Loucy (cell line): ENCODE results near the gene ZDHHC12.
"Not testable (repeated sequence)": the region's sequence is repeated elsewhere in the genome, so short reads cannot be mapped to it uniquely, and the experiment has no call there.

Source experiments
- H2AFZ ChIP-seq: fragments of 200-600 bp; sonication (generic); 2 replicates; pipeline ENCODE4 v1.6.0; 2016; ENCODE audit warnings: antibody characterized with exemption, mild to moderate bottlenecking, low read length, moderate library complexity
- H3F3A ChIP-seq: fragments of 200-600 bp; 2 replicates; pipeline ENCODE4 v1.6.0; 2016; ENCODE audit warnings: antibody characterized with exemption, low read depth, mild to moderate bottlenecking
- H3K27me3 ChIP-seq: fragments of 200-600 bp; sonication (generic); 2 replicates; pipeline ENCODE4 v1.6.1; 2014; ENCODE audit warnings: low read length, mild to moderate bottlenecking; ENCODE audit not compliant: insufficient read depth, poor library complexity, severe bottlenecking
- H3K36me3 ChIP-seq: fragments of 200-600 bp; sonication (generic); 2 replicates; pipeline ENCODE4 v1.6.1; 2016; ENCODE audit warnings: low read length; ENCODE audit not compliant: insufficient read depth
- H3K4me1 ChIP-seq: fragments of 200-600 bp; sonication (generic); 2 replicates; pipeline ENCODE4 v1.5.1; 2014; ENCODE audit warnings: low read length, mild to moderate bottlenecking; ENCODE audit not compliant: insufficient read depth, poor library complexity, severe bottlenecking
- H3K4me2 ChIP-seq: fragments of 200-600 bp; sonication (generic); 2 replicates; pipeline ENCODE4 v1.6.0; 2014; ENCODE audit warnings: antibody characterized with exemption, low read length, low read depth, mild to moderate bottlenecking; ENCODE audit not compliant: poor library complexity, severe bottlenecking
- H3K4me3 ChIP-seq: fragments of 200-600 bp; sonication (generic); 2 replicates; pipeline ENCODE4 v1.5.1; 2014; ENCODE audit warnings: low read length, mild to moderate bottlenecking, mixed read lengths; ENCODE audit not compliant: poor library complexity, severe bottlenecking
- H3K79me2 ChIP-seq: fragments of 200-600 bp; sonication (generic); 2 replicates; pipeline ENCODE4 v1.6.1; 2014; ENCODE audit warnings: low read length; ENCODE audit not compliant: insufficient read depth
- H3K9ac ChIP-seq: fragments of 200-600 bp; sonication (generic); 2 replicates; pipeline ENCODE4 v1.6.0; 2014; ENCODE audit warnings: mild to moderate bottlenecking, low read depth, low read length, moderate library complexity; ENCODE audit not compliant: poor library complexity, severe bottlenecking
- H3K9me2 ChIP-seq: fragments of 200-600 bp; sonication (generic); replicated peaks from 2 replicates; pipeline ENCODE4 v1.6.1; 2016; ENCODE audit warnings: low read depth, low read length, mixed read lengths
- H3K9me3 ChIP-seq: fragments of 200-600 bp; sonication (generic); 2 replicates; pipeline ENCODE4 v1.6.1; 2014; ENCODE audit warnings: mild to moderate bottlenecking, antibody characterized with exemption, low read length, low read depth; ENCODE audit not compliant: insufficient read depth
- H4K20me1 ChIP-seq: fragments of 200-600 bp; sonication (generic); 2 replicates; pipeline ENCODE4 v1.6.0; 2014; ENCODE audit warnings: antibody characterized with exemption, low read length, mild to moderate bottlenecking; ENCODE audit not compliant: insufficient read depth, poor library complexity, severe bottlenecking
- EZH2phosphoT487 ChIP-seq: fragments of 200-600 bp; IDR thresholded peaks from 2 replicates; pipeline ENCODE4 v1.6.1; 2018; ENCODE audit warnings: antibody characterized with exemption, mild to moderate bottlenecking, moderate library complexity, borderline replicate concordance
- TF ChIP-seq, protein P1 (sequence below): fragments of 200-600 bp; sonication (generic); conservative IDR thresholded peaks from 2 replicates; pipeline ENCODE4 v1.5.1; 2014; ENCODE audit warnings: mild to moderate bottlenecking, antibody characterized with exemption, low read length

ZDHHC12 gene

DNA sequence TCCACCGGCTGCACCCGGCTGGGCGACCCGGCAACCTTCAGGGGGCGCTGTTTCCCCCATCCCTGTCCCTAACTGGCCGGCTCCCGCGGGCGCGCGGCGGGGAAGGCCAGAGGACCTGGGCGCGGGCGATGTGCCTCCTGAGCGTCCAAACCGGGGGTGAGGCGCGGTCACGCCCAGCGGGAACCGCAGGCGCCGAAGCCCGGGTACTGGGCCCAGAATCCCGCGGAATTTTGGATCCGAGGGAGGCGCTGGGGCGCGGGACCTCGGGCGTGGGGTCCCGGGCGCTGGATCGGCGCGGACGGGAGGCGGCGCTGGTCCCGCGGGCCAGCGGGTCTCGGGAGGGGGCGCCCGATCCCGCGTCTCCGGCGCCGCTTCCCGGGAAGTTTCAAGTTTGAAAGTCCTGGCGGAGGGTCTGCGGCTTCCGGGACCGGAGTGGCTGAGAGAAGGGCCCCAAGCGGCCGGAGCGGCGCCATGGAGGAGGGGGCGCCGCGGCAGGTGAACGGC is 21.4 kb downstream of the ZDHHC12 start, which contains the start of gene PKN3:
Gene PKN3 (plus strand): TSS at position 59 of the 504 bp plus-strand sequence. CDS start 413 bp downstream, at position 472.
- Histone ChIP-seq H2AFZ (peak within 1 kb of the TSS; percentile 78), H3K4me3 (peak within 1 kb of the TSS; percentile 80), H4K20me1 (no peaks in the 10 kb centered on the region), H3K36me3 (no peaks in the 10 kb centered on the region), H3K9me3 (no peaks in the 10 kb centered on the region), H3K4me1 (no peaks in the 10 kb centered on the region), H3K9me2 (no peaks in the 10 kb centered on the region), H3F3A (no peaks in the 10 kb centered on the region), H3K4me2 (peak within 1 kb of the TSS; percentile 70), H3K27me3 (no peaks in the 10 kb centered on the region), H3K79me2 (no peaks in the 10 kb centered on the region), H3K9ac (peak within 1 kb of the TSS; percentile 77)
- TF ChIP-seq EZH2phosphoT487 = no peak
- TF ChIP-seq, protein P1, sequence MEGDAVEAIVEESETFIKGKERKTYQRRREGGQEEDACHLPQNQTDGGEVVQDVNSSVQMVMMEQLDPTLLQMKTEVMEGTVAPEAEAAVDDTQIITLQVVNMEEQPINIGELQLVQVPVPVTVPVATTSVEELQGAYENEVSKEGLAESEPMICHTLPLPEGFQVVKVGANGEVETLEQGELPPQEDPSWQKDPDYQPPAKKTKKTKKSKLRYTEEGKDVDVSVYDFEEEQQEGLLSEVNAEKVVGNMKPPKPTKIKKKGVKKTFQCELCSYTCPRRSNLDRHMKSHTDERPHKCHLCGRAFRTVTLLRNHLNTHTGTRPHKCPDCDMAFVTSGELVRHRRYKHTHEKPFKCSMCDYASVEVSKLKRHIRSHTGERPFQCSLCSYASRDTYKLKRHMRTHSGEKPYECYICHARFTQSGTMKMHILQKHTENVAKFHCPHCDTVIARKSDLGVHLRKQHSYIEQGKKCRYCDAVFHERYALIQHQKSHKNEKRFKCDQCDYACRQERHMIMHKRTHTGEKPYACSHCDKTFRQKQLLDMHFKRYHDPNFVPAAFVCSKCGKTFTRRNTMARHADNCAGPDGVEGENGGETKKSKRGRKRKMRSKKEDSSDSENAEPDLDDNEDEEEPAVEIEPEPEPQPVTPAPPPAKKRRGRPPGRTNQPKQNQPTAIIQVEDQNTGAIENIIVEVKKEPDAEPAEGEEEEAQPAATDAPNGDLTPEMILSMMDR = peak; percentile 64

DNA sequence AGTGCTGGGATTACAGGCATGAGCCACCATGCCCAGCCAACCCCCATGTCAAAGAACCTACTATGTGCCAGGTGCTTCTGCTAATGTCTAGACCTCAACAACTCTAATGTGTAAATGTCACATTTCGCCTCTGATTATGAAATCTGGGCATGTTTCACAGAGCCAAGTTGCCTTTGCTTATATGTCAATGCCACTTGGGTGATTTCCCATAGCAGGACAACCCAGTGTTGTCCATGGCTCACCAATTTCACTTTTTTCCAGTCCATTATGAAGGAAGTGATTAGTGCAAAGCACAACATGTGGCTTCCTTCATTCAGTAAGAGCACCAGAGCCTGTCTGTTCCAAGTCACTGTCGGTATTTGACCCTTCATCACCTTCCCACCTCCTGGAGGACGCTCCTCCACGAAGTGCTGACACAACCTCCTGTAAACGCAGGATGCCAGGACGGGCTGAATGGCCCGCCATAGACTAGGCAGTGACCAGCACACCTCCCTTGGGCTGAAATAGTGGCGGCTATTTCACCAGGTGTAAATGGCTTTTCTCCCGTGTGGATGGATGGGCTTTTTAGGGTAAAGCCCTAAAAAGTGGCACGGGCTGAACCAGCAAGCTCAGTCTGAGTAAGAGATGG is 22.6 kb downstream of the ZDHHC12 start:
- Histone ChIP-seq H3F3A (no peaks in the 10 kb centered on the region), H3K9me3 (no peaks in the 10 kb centered on the region), H2AFZ (no peak overlapping the region), H3K4me3 (no peak overlapping the region), H3K79me2 (no peaks in the 10 kb centered on the region), H3K4me1 (no peaks in the 10 kb centered on the region), H4K20me1 (peaks cover 2% of the 10 kb centered on the region), H3K36me3 (peaks cover 9% of the 10 kb centered on the region; the same call in 1 of the 2 replicates), H3K27me3 (no peaks in the 10 kb centered on the region), H3K9me2 (no peaks in the 10 kb centered on the region), H3K9ac (no peak overlapping the region), H3K4me2 (no peak overlapping the region)
- TF ChIP-seq, protein P1 = no peak
- no peak for TF ChIP-seq EZH2phosphoT487

DNA sequence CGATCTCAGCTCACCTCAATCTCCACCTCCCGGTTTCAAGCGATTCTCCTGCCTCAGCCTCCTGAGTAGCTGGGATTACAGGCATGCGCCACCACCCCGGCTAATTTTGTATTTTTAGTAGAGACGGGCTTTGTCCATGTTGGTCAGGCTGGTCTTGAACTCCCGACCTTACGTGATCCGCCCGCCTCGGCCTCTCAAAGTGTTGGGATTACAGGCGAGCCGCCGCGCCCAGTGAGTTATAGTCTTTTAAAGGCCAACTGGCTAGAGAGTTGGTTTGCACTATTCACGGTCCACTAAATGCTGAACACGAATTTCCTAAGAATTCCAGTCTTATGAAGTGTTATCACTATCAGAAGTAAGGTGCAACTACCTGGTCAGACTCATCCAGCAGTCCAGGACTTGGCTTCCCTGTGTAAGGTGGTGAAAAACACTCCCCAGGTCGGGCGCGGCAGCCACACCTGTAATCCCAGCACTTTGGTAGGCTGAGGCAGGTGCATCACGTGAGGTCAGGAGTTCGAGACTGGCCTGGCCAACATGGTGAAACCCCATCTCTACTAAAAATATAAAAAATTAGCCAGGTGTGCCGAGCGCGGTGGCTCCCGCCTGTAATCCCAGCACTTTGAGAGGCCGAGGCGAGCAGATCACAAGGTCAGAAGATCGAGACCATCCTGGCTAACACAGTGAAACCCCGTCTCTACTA is 24.7 kb downstream of the ZDHHC12 start:
- H3K27me3 ChIP-seq, H3F3A ChIP-seq, H3K9me3 ChIP-seq, H3K9me2 ChIP-seq, H2AFZ ChIP-seq, H3K4me3 ChIP-seq, H3K4me2 ChIP-seq, H3K9ac ChIP-seq, H3K4me1 ChIP-seq, H4K20me1 ChIP-seq, H3K79me2 ChIP-seq: not testable (repeated sequence)
- peaks cover 23% of the 10 kb centered on the region for H3K36me3 ChIP-seq
